Muscle layer of duodenum (tissue), 2 donors: ENCODE measurements around the gene DOCK9.

Source experiments
- H3K27ac ChIP-seq: one replicate; pipeline ENCODE4 v1.7.0; 2013; ENCODE audit warnings: mild to moderate bottlenecking, low read length
- H3K27me3 ChIP-seq: one replicate; pipeline ENCODE4 v1.7.0; 2013; ENCODE audit warnings: low read depth, mild to moderate bottlenecking, control low read depth, low read length
- H3K36me3 ChIP-seq, 2 donors: one replicate each; pipeline ENCODE4 v1.7.0; 2013; ENCODE audit warnings: low read length in 2 of 2, control low read depth in 1 of 2, mild to moderate bottlenecking in 1 of 2; ENCODE audit not compliant: insufficient read depth in 2 of 2, control insufficient read depth in 1 of 2
- H3K4me1 ChIP-seq, 2 donors: one replicate each; pipeline ENCODE4 v1.7.0; 2013; ENCODE audit warnings: low read length in 2 of 2, mild to moderate bottlenecking in 2 of 2, control low read depth in 1 of 2, moderate library complexity in 1 of 2; ENCODE audit not compliant: insufficient read depth in 2 of 2, control insufficient read depth in 1 of 2
- H3K4me3 ChIP-seq, 2 donors: one replicate each; pipeline ENCODE4 v1.7.0; 2013; ENCODE audit warnings: low read length in 2 of 2, low read depth in 1 of 2, mild to moderate bottlenecking in 1 of 2
- H3K9me3 ChIP-seq, 2 donors: one replicate each; pipeline ENCODE4 v1.7.0; 2013; ENCODE audit warnings: low read length in 2 of 2, control low read depth in 1 of 2, mild to moderate bottlenecking in 1 of 2; ENCODE audit not compliant: control insufficient read depth in 1 of 2
- donor health status: healthy.

Gene DOCK9

GRCh38 chr13:98892821-98893220, 85.0 kb downstream of the DOCK9 start:
- Histone ChIP-seq H3K9me3 (no peaks in the 10 kb centered on the region), H3K4me1 (peaks cover 0 to 7% of the 10 kb centered on the region in 2 donors), H3K4me3 (no peak overlapping the region), H3K36me3 (peaks cover 0 to 39% of the 10 kb centered on the region in 2 donors), H3K27ac (no peak overlapping the region), H3K27me3 (no peaks in the 10 kb centered on the region)

GRCh38 chr13:98892077-98892476, 85.8 kb downstream of the DOCK9 start:
- no peaks in the 10 kb centered on the region for H3K9me3 ChIP-seq
- no peak overlapping the region for H3K27ac ChIP-seq
- H3K27me3 ChIP-seq, result no peaks in the 10 kb centered on the region
- H3K4me3 ChIP-seq, result no peak overlapping the region
- peaks cover 0 to 7% of the 10 kb centered on the region in 2 donors for H3K4me1 ChIP-seq
- peaks cover 0 to 32% of the 10 kb centered on the region in 2 donors for H3K36me3 ChIP-seq

- H3K27me3 ChIP-seq, result no peaks in the 10 kb centered on the region
- no peak overlapping the region for H3K4me3 ChIP-seq
- no peaks in the 10 kb centered on the region for H3K9me3 ChIP-seq
- no peak overlapping the region for H3K27ac ChIP-seq
- H3K36me3 ChIP-seq, result peaks cover under 1 to 30% of the 10 kb centered on the region in 2 donors
- H3K4me1 ChIP-seq, result peaks cover 0 to 7% of the 10 kb centered on the region in 2 donors
These were observed 86.9 kb downstream of the DOCK9 start for GRCh38 chr13:98890925-98891324.

- Histone ChIP-seq H3K4me3 (no peak overlapping the region), H3K4me1 (peaks cover 0 to 7% of the 10 kb centered on the region in 2 donors), H3K27ac (no peak overlapping the region), H3K36me3 (peaks cover 5 to 29% of the 10 kb centered on the region in 2 donors), H3K27me3 (no peaks in the 10 kb centered on the region), H3K9me3 (no peaks in the 10 kb centered on the region)
These were observed 87.7 kb downstream of the DOCK9 start for GRCh38 chr13:98890186-98890585.

GRCh38 chr13:98889419-98890085, 88.3 kb downstream of the DOCK9 start:
- no peak overlapping the region for H3K27ac ChIP-seq
- H3K4me3 ChIP-seq, result no peak overlapping the region
- peaks cover 0 to 7% of the 10 kb centered on the region in 2 donors for H3K4me1 ChIP-seq
- H3K36me3 ChIP-seq, result peaks cover 8 to 36% of the 10 kb centered on the region in 2 donors
- H3K9me3 ChIP-seq, result no peaks in the 10 kb centered on the region
- no peaks in the 10 kb centered on the region for H3K27me3 ChIP-seq

- Histone ChIP-seq H3K9me3 (no peaks in the 10 kb centered on the region), H3K36me3 (peaks cover 15 to 42% of the 10 kb centered on the region in 2 donors), H3K27ac (no peak overlapping the region), H3K27me3 (no peaks in the 10 kb centered on the region), H3K4me1 (peaks cover 0 to 7% of the 10 kb centered on the region in 2 donors), H3K4me3 (no peak overlapping the region)
These were observed 89.0 kb downstream of the DOCK9 start for GRCh38 chr13:98888890-98889279.

- H3K4me3 ChIP-seq, result no peak overlapping the region
- peaks cover 18 to 48% of the 10 kb centered on the region in 2 donors for H3K36me3 ChIP-seq
- H3K27ac ChIP-seq, result no peak overlapping the region
These were observed 89.5 kb downstream of the DOCK9 start for GRCh38 chr13:98888222-98888889.

GRCh38 chr13:98886587-98887230, 91.2 kb downstream of the DOCK9 start:
- Histone ChIP-seq H3K27me3 (no peaks in the 10 kb centered on the region), H3K27ac (no peak overlapping the region), H3K4me3 (no peak overlapping the region), H3K4me1 (peaks cover 0 to 7% of the 10 kb centered on the region in 2 donors), H3K9me3 (no peaks in the 10 kb centered on the region), H3K36me3 (peaks cover 26 to 58% of the 10 kb centered on the region in 2 donors)

More at GRCh38 chr13:98888222-98888889, 89.5 kb downstream of the DOCK9 start:
- H3K4me1 ChIP-seq, result peaks cover 0 to 7% of the 10 kb centered on the region in 2 donors
- no peaks in the 10 kb centered on the region for H3K27me3 ChIP-seq
- H3K9me3 ChIP-seq, result no peaks in the 10 kb centered on the region

GRCh38 chr13:98885600-98885999, 92.3 kb downstream of the DOCK9 start:
- Histone ChIP-seq H3K4me3 (no peak overlapping the region), H3K27me3 (no peaks in the 10 kb centered on the region), H3K36me3 (peaks cover 35 to 69% of the 10 kb centered on the region in 2 donors), H3K9me3 (no peaks in the 10 kb centered on the region), H3K27ac (no peak overlapping the region), H3K4me1 (peaks cover 0 to 7% of the 10 kb centered on the region in 2 donors)

- H3K4me3 ChIP-seq, result no peak overlapping the region
- peaks cover 42 to 76% of the 10 kb centered on the region in 2 donors for H3K36me3 ChIP-seq
- no peaks in the 10 kb centered on the region for H3K27me3 ChIP-seq
- H3K9me3 ChIP-seq, result no peaks in the 10 kb centered on the region
- H3K4me1 ChIP-seq, result peaks cover 0 to 4% of the 10 kb centered on the region in 2 donors
- H3K27ac ChIP-seq, result no peak overlapping the region
These were observed 93.9 kb downstream of the DOCK9 start for GRCh38 chr13:98883998-98884397.

GRCh38 chr13:98881390-98881789, 96.5 kb downstream of the DOCK9 start:
- Histone ChIP-seq H3K4me1 (peaks cover 0 to 11% of the 10 kb centered on the region in 2 donors), H3K36me3 (peaks cover 49 to 71% of the 10 kb centered on the region in 2 donors), H3K27ac (no peak overlapping the region), H3K9me3 (no peaks in the 10 kb centered on the region), H3K27me3 (no peaks in the 10 kb centered on the region), H3K4me3 (no peak overlapping the region)
